GM21423 (cell line): Measurements from ENCODE around the gene MAGEF1.

Source experiments
- ATAC-seq: cut with Tn5 transposase; IDR thresholded peaks from one replicate; pipeline ENCODE4 v1.9.1; 2021; ENCODE audit warnings: mild to moderate bottlenecking, moderate library complexity; ENCODE audit not compliant: unreplicated experiment

Gene MAGEF1

GRCh38 chr3:184691397-184692231, 20.2 kb downstream of the MAGEF1 start:
- ATAC-seq: no peak

- no peak for ATAC-seq
These were observed 21.5 kb downstream of the MAGEF1 start for GRCh38 chr3:184690192-184690883.

- no peak for ATAC-seq
These were observed 23.0 kb downstream of the MAGEF1 start for GRCh38 chr3:184688882-184689271.

GRCh38 chr3:184688251-184688881, 23.5 kb downstream of the MAGEF1 start:
- ATAC-seq: no peak

- no peak for ATAC-seq
These were observed 24.4 kb downstream of the MAGEF1 start for GRCh38 chr3:184687363-184688015.

GRCh38 chr3:184685646-184686045, 26.2 kb downstream of the MAGEF1 start:
- no peak for ATAC-seq

GRCh38 chr3:184685055-184685454, 26.8 kb downstream of the MAGEF1 start:
- ATAC-seq: no peak

GRCh38 chr3:184683900-184684560, 27.8 kb downstream of the MAGEF1 start:
- ATAC-seq: no peak

- no peak for ATAC-seq
These were observed 28.6 kb downstream of the MAGEF1 start for GRCh38 chr3:184683234-184683633.

GRCh38 chr3:184682671-184683070, 29.2 kb downstream of the MAGEF1 start:
- no peak for ATAC-seq

- ATAC-seq: no peak
These were observed 31.2 kb downstream of the MAGEF1 start for GRCh38 chr3:184680385-184681345.

GRCh38 chr3:184679056-184679816, 32.6 kb downstream of the MAGEF1 start:
- ATAC-seq: no peak

- ATAC-seq: no peak
These were observed 33.4 kb downstream of the MAGEF1 start for GRCh38 chr3:184678317-184679055.

- no peak for ATAC-seq
These were observed 34.2 kb downstream of the MAGEF1 start for GRCh38 chr3:184677344-184678316.

- ATAC-seq: no peak
These were observed 34.9 kb downstream of the MAGEF1 start for GRCh38 chr3:184676927-184677326.

GRCh38 chr3:184674626-184675025, 37.2 kb downstream of the MAGEF1 start:
- ATAC-seq: no peak
